22Rv1 (cell line): Measurements from ENCODE around the gene METTL25.

Experiments used
- ZFX ChIP-seq: fragments of 450-650 bp; IDR thresholded peaks from 2 replicates; pipeline ENCODE4 v1.6.1; 2017; ENCODE audit warnings: antibody characterized with exemption, borderline replicate concordance
- TF ChIP-seq, protein P1 (sequence below): fragments of 450-650 bp; IDR thresholded peaks from 2 replicates; pipeline ENCODE4 v1.5.1; 2017; ENCODE audit warnings: mild to moderate bottlenecking

GRCh38 chr12:82430541-82431145 lies 72.3 kb downstream of the METTL25 start:
- TF ChIP-seq, protein P1, sequence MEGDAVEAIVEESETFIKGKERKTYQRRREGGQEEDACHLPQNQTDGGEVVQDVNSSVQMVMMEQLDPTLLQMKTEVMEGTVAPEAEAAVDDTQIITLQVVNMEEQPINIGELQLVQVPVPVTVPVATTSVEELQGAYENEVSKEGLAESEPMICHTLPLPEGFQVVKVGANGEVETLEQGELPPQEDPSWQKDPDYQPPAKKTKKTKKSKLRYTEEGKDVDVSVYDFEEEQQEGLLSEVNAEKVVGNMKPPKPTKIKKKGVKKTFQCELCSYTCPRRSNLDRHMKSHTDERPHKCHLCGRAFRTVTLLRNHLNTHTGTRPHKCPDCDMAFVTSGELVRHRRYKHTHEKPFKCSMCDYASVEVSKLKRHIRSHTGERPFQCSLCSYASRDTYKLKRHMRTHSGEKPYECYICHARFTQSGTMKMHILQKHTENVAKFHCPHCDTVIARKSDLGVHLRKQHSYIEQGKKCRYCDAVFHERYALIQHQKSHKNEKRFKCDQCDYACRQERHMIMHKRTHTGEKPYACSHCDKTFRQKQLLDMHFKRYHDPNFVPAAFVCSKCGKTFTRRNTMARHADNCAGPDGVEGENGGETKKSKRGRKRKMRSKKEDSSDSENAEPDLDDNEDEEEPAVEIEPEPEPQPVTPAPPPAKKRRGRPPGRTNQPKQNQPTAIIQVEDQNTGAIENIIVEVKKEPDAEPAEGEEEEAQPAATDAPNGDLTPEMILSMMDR = no peak
- no peak for TF ChIP-seq ZFX
